ENCODE measurements around the gene CCBE1.
"Not testable (repeated sequence)": the region's sequence is repeated elsewhere in the genome, so short reads cannot be mapped to it uniquely, and the experiment has no call there.

Gene CCBE1

GRCh38 chr18:59714096-59714495 is 16.9 kb upstream of the CCBE1 start:
- H3K4me3 ChIP-seq (ENCODE audit: low read length); H3K27ac ChIP-seq (ENCODE audit: low read length); H3K9ac ChIP-seq (ENCODE audit: low read length); H3K4me1 ChIP-seq (ENCODE audit: control insufficient read depth, low read depth, low read length); H3K9me3 ChIP-seq (ENCODE audit: control insufficient read depth, low read depth, low read length); H3K27me3 ChIP-seq (ENCODE audit: control insufficient read depth, insufficient read depth, low read length); H3K36me3 ChIP-seq (ENCODE audit: control insufficient read depth, low read depth, low read length): not testable (repeated sequence)

DNA sequence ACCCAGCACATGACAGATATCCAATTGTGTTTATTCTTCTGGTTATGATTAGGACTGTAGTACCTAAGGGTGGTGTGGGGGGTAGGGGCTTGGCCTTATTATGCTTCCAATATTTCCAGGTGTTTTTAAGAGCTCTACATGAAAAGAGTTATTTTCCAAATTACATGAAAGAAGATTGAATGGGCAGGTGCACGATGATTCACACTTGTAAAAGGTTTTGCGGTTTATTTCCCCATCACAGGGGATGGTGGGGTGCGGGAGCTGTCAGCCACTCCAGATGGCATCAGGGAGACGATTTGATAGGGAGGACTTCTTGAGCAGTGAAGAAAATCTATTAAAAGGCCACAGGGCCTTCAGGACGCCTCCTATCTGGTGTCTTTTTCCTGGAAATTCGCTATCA is 15.1 kb upstream of the CCBE1 start:
- Histone ChIP-seq H3K27me3 (ENCODE audit: control insufficient read depth, insufficient read depth, low read length) (no peaks in the 10 kb centered on the region), H3K9me3 (ENCODE audit: control insufficient read depth, low read depth, low read length) (no peaks in the 10 kb centered on the region), H3K27ac (ENCODE audit: low read length) (no peak overlapping the region), H3K9ac (ENCODE audit: low read length) (no peak overlapping the region), H3K36me3 (ENCODE audit: control insufficient read depth, low read depth, low read length) (no peaks in the 10 kb centered on the region), H3K4me3 (ENCODE audit: low read length) (no peak overlapping the region), H3K4me1 (ENCODE audit: control insufficient read depth, low read depth, low read length) (peaks cover 5% of the 10 kb centered on the region)

DNA sequence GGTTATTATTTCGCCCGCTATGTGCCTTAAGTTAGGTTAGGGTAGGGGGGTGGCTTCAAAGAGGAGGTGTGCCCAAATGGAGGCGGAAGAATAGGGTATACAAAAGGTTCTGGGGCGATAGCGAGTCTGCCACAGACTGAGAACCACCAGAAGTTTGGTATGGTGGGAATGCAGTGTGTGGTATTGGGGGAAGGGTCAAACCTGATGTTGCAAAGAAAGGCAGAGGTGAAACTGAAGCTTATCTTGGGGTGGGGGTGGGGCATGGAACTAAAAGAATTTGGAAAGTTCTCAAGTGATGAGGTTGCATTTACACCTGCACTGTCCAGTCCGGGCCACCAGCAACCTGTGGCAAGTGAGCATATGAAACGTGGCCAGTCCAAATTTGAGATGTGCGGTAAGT is 11.8 kb upstream of the CCBE1 start:
- Histone ChIP-seq H3K27ac (ENCODE audit: low read length) (no peak overlapping the region), H3K36me3 (ENCODE audit: control insufficient read depth, low read depth, low read length) (no peaks in the 10 kb centered on the region)

GRCh38 chr18:59707306-59707705 is 10.1 kb upstream of the CCBE1 start:
- H3K4me3 ChIP-seq (ENCODE audit: low read length) = no peak overlapping the region
- H3K27ac ChIP-seq (ENCODE audit: low read length) = no peak overlapping the region
- no peak overlapping the region for H3K9ac ChIP-seq (ENCODE audit: low read length)
- H3K9me3 ChIP-seq (ENCODE audit: control insufficient read depth, low read depth, low read length) = no peaks in the 10 kb centered on the region
- peaks cover 9% of the 10 kb centered on the region for H3K4me1 ChIP-seq (ENCODE audit: control insufficient read depth, low read depth, low read length)
- no peaks in the 10 kb centered on the region for H3K36me3 ChIP-seq (ENCODE audit: control insufficient read depth, low read depth, low read length)
- no peaks in the 10 kb centered on the region for H3K27me3 ChIP-seq (ENCODE audit: control insufficient read depth, insufficient read depth, low read length)

More for the DNA sequence above, 11.8 kb upstream of the CCBE1 start:
- Histone ChIP-seq H3K4me1 (ENCODE audit: control insufficient read depth, low read depth, low read length) (peaks cover 9% of the 10 kb centered on the region), H3K4me3 (ENCODE audit: low read length) (no peak overlapping the region), H3K9ac (ENCODE audit: low read length) (no peak overlapping the region), H3K27me3 (ENCODE audit: control insufficient read depth, insufficient read depth, low read length) (no peaks in the 10 kb centered on the region), H3K9me3 (ENCODE audit: control insufficient read depth, low read depth, low read length) (no peaks in the 10 kb centered on the region)

DNA sequence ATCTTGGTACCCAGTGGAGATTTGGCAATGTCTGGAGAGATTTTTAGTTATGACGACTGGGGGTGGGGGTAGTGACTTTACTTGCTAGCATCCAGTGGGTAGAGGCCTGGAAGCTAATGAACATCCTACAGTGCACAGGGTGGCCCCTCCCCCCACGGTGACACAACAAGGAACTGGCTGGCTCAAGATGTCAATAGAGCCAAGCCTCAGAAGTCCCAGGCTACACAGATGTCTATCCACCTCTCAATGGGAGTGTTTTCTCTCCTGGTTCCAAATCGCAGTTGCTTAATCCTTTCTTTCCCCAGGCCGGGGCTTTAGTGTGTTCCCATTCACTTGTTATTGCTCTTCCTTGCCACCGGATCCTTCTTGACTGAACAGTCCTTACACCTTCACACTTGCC is 9.3 kb upstream of the CCBE1 start:
- Histone ChIP-seq H3K4me3 (ENCODE audit: low read length) (no peak overlapping the region), H3K9me3 (ENCODE audit: control insufficient read depth, low read depth, low read length) (no peaks in the 10 kb centered on the region), H3K36me3 (ENCODE audit: control insufficient read depth, low read depth, low read length) (no peaks in the 10 kb centered on the region), H3K9ac (ENCODE audit: low read length) (no peak overlapping the region), H3K27me3 (ENCODE audit: control insufficient read depth, insufficient read depth, low read length) (no peaks in the 10 kb centered on the region), H3K4me1 (ENCODE audit: control insufficient read depth, low read depth, low read length) (peaks cover 12% of the 10 kb centered on the region), H3K27ac (ENCODE audit: low read length) (no peak overlapping the region)

GRCh38 chr18:59705145-59705544 is 7.9 kb upstream of the CCBE1 start:
- Histone ChIP-seq H3K27ac (ENCODE audit: low read length) (no peak overlapping the region), H3K4me1 (ENCODE audit: control insufficient read depth, low read depth, low read length) (peaks cover 23% of the 10 kb centered on the region), H3K27me3 (ENCODE audit: control insufficient read depth, insufficient read depth, low read length) (no peaks in the 10 kb centered on the region), H3K9me3 (ENCODE audit: control insufficient read depth, low read depth, low read length) (no peaks in the 10 kb centered on the region), H3K36me3 (ENCODE audit: control insufficient read depth, low read depth, low read length) (no peaks in the 10 kb centered on the region), H3K4me3 (ENCODE audit: low read length) (no peak overlapping the region), H3K9ac (ENCODE audit: low read length) (no peak overlapping the region)

- no peak overlapping the region for H3K4me3 ChIP-seq (ENCODE audit: low read length)
- H3K4me1 ChIP-seq (ENCODE audit: control insufficient read depth, low read depth, low read length) = peaks cover 29% of the 10 kb centered on the region
- no peaks in the 10 kb centered on the region for H3K36me3 ChIP-seq (ENCODE audit: control insufficient read depth, low read depth, low read length)
- H3K27ac ChIP-seq (ENCODE audit: low read length) = no peak overlapping the region
- H3K9ac ChIP-seq (ENCODE audit: low read length) = no peak overlapping the region
- peaks cover 5% of the 10 kb centered on the region for H3K27me3 ChIP-seq (ENCODE audit: control insufficient read depth, insufficient read depth, low read length)
- no peaks in the 10 kb centered on the region for H3K9me3 ChIP-seq (ENCODE audit: control insufficient read depth, low read depth, low read length)
Measured at GRCh38 chr18:59704146-59704545, 6.9 kb upstream of the CCBE1 start.

DNA sequence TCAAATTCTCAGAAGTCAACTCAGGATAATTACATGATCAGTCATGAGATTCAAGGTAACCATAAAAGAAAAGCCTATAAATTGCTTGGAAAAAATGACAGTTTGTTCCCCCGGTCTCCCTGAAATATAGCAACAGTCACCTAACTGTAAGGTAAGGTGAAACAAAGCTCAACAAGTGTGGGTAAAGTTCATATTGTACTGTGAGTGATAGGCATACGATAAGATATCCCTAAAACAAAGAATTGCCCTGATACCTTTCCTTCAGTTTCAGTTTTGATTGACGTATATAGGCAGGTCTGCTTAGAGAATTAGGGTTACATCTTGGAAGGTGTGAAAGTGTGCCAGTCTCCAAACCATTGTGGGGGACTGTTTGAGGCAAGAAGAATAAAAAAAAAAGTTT is 4.0 kb upstream of the CCBE1 start:
- H3K27ac ChIP-seq (ENCODE audit: low read length) = no peak overlapping the region

GRCh38 chr18:59700535-59700967 is 3.3 kb upstream of the CCBE1 start:
- no peaks in the 10 kb centered on the region for H3K9me3 ChIP-seq (ENCODE audit: control insufficient read depth, low read depth, low read length)
- H3K36me3 ChIP-seq (ENCODE audit: control insufficient read depth, low read depth, low read length) = no peaks in the 10 kb centered on the region
- H3K4me1 ChIP-seq (ENCODE audit: control insufficient read depth, low read depth, low read length) = peaks cover 34% of the 10 kb centered on the region
- H3K4me3 ChIP-seq (ENCODE audit: low read length) = no peak overlapping the region
- no peak overlapping the region for H3K27ac ChIP-seq (ENCODE audit: low read length)
- H3K27me3 ChIP-seq (ENCODE audit: control insufficient read depth, insufficient read depth, low read length) = peaks cover 41% of the 10 kb centered on the region
- no peak overlapping the region for H3K9ac ChIP-seq (ENCODE audit: low read length)

More for the DNA sequence above, 4.0 kb upstream of the CCBE1 start:
- Histone ChIP-seq H3K4me1 (ENCODE audit: control insufficient read depth, low read depth, low read length) (peaks cover 27% of the 10 kb centered on the region), H3K9ac (ENCODE audit: low read length) (no peak overlapping the region), H3K4me3 (ENCODE audit: low read length) (no peak overlapping the region), H3K36me3 (ENCODE audit: control insufficient read depth, low read depth, low read length) (no peaks in the 10 kb centered on the region), H3K27me3 (ENCODE audit: control insufficient read depth, insufficient read depth, low read length) (peaks cover 34% of the 10 kb centered on the region), H3K9me3 (ENCODE audit: control insufficient read depth, low read depth, low read length) (no peaks in the 10 kb centered on the region)

GRCh38 chr18:59699750-59700534 is 2.7 kb upstream of the CCBE1 start:
- Histone ChIP-seq H3K27ac (ENCODE audit: low read length) (no peak overlapping the region), H3K4me3 (ENCODE audit: low read length) (no peak overlapping the region), H3K9me3 (ENCODE audit: control insufficient read depth, low read depth, low read length) (no peaks in the 10 kb centered on the region), H3K4me1 (ENCODE audit: control insufficient read depth, low read depth, low read length) (peaks cover 40% of the 10 kb centered on the region), H3K36me3 (ENCODE audit: control insufficient read depth, low read depth, low read length) (no peaks in the 10 kb centered on the region), H3K9ac (ENCODE audit: low read length) (no peak overlapping the region), H3K27me3 (ENCODE audit: control insufficient read depth, insufficient read depth, low read length) (peaks cover 47% of the 10 kb centered on the region)

DNA sequence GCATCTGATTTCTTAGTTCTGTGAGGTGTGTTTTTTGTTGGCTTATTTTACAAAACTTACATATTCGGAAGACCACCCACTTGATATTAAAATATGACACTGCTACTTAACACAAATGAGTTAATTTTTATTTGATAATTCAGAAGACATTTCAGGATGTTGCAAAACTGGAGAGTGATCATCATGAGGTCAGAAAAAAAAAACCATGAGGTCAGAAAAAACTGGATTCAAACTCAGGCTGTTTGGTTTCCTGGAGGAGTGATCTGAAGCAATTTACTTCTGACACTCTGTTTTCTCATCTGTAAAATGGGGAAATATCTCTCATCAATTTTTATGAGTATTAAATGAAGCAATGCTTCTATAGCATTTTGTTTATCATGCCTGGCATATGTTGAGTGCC is 1.8 kb upstream of the CCBE1 start:
- Histone ChIP-seq H3K4me3 (ENCODE audit: low read length) (no peak overlapping the region), H3K27ac (ENCODE audit: low read length) (no peak overlapping the region), H3K9me3 (ENCODE audit: control insufficient read depth, low read depth, low read length) (no peaks in the 10 kb centered on the region), H3K4me1 (ENCODE audit: control insufficient read depth, low read depth, low read length) (peaks cover 49% of the 10 kb centered on the region), H3K36me3 (ENCODE audit: control insufficient read depth, low read depth, low read length) (no peaks in the 10 kb centered on the region), H3K9ac (ENCODE audit: low read length) (no peak overlapping the region), H3K27me3 (ENCODE audit: control insufficient read depth, insufficient read depth, low read length) (peaks cover 56% of the 10 kb centered on the region)

Measured in iPS-18a (cell line).